ENCODE data around the gene TLK2.
"Not testable (repeated sequence)": the region's sequence is repeated elsewhere in the genome, so short reads cannot be mapped to it uniquely, and the experiment has no call there.

DNA sequence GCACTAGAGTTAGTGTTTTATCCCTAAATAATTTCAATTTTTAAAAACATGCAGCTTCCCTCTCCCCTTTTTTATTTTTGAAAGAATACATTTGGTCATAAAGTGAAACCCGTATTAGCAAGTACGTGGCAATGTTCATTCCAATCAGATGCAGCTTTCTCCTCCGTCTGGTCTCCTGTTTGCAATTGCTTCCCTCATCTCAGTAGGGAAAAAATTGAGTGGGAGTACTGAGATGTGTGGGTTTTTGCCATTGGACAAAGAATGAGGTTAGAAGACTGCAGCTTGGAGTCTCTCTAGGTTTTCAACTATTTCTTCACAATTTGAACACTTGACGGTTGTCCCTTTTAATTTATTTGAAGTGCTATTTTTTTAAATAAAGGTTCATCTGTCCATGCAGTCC lies 134.5 kb downstream of the TLK2 start:
- TF ChIP-seq, protein P1, sequence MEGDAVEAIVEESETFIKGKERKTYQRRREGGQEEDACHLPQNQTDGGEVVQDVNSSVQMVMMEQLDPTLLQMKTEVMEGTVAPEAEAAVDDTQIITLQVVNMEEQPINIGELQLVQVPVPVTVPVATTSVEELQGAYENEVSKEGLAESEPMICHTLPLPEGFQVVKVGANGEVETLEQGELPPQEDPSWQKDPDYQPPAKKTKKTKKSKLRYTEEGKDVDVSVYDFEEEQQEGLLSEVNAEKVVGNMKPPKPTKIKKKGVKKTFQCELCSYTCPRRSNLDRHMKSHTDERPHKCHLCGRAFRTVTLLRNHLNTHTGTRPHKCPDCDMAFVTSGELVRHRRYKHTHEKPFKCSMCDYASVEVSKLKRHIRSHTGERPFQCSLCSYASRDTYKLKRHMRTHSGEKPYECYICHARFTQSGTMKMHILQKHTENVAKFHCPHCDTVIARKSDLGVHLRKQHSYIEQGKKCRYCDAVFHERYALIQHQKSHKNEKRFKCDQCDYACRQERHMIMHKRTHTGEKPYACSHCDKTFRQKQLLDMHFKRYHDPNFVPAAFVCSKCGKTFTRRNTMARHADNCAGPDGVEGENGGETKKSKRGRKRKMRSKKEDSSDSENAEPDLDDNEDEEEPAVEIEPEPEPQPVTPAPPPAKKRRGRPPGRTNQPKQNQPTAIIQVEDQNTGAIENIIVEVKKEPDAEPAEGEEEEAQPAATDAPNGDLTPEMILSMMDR (IDR thresholded peaks at IDR 0.05) = not testable (repeated sequence)
- not testable (repeated sequence) for TF ChIP-seq ZFX (IDR thresholded peaks at IDR 0.05; ENCODE audit: borderline replicate concordance)
